IPS-18c (cell line): ENCODE measurements around the gene DNAJC4.

ENCODE experiments used
- H3K4me3 ChIP-seq: 2 replicates; pipeline ENCODE4 v1.7.0; 2013; ENCODE audit warnings: low read depth, mild to moderate bottlenecking, low read length, moderate library complexity; ENCODE audit not compliant: insufficient read depth
- H3K9me3 ChIP-seq: one replicate; pipeline ENCODE4 v1.6.1; 2013; ENCODE audit warnings: mild to moderate bottlenecking, low read length, moderate library complexity; ENCODE audit not compliant: control insufficient read depth, insufficient read depth

The DNAJC4 gene

GRCh38 chr11:64276653-64277431 lies 46.5 kb downstream of the DNAJC4 start:
- H3K9me3 ChIP-seq, result no peaks in the 10 kb centered on the region
- no peak overlapping the region for H3K4me3 ChIP-seq

GRCh38 chr11:64278576-64279190 lies 48.3 kb downstream of the DNAJC4 start:
- no peaks in the 10 kb centered on the region for H3K9me3 ChIP-seq
- H3K4me3 ChIP-seq, result no peak overlapping the region

- Histone ChIP-seq H3K9me3 (no peaks in the 10 kb centered on the region), H3K4me3 (no peak overlapping the region; the same call in 1 of the 2 replicates)
Measured at GRCh38 chr11:64281957-64282770, 51.8 kb downstream of the DNAJC4 start.

DNA sequence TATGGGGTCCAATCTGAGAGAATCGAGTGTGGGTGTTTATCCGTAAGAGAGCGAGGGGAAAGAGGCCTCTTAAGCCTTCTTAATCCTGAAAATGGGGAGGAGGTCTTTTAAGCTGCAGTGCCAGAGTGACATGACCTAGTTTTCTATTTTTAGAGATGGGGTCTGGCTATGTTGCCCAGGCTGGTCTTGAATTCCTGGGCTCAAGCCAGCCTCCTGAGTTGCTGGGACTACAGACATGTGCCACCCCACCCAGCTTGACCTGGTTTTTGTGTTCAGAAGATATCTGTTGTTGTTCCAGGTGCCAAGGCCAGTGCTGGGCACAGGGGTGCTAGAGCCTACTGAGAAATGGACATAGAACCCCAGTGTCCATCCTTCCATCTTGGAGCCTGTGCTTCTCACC lies 52.7 kb downstream of the DNAJC4 start:
- Histone ChIP-seq H3K4me3 (no peak overlapping the region), H3K9me3 (no peaks in the 10 kb centered on the region)
